PC-3 (cell line): Measurements from ENCODE around the gene C6orf136. TPM values are rescaled to one million over a fixed set of nuclear protein-coding genes. Genes with fewer than 3 reads are reported as not detected.
"Not testable (repeated sequence)": the region's sequence is repeated elsewhere in the genome, so short reads cannot be mapped to it uniquely, and the experiment has no call there.

Source experiments
- ATAC-seq: fragments of 200-7000 bp; cut with Tn5 transposase; 2 replicates; pipeline ENCODE4 v1.9.1; 2020; ENCODE audit warnings: mild to moderate bottlenecking, moderate library complexity
- BruUV-seq: library from RNA; stranded (reverse); fragments of 400-500 nt; replicated peaks from 2 replicates; lab custom pipeline; 2021; lab: Mats Ljungman, UMichigan
- CTCF ChIA-PET: fragments of 300-600 bp; sonication (Branson Sonifier 250); formaldehyde crosslinking; loops from one replicate; lab custom pipeline; 2022; ENCODE audit warnings: antibody characterized with exemption; lab: Charles Lee
- POLR2A ChIA-PET: fragments of 300-600 bp; sonication (Branson Sonifier 250); formaldehyde crosslinking; loops from one replicate; lab custom pipeline; 2022; ENCODE audit warnings: antibody characterized with exemption; ENCODE audit not compliant: unreplicated experiment; lab: Charles Lee
- DNase-seq: peaks from one replicate; pipeline ENCODE4 v3.0.0-alpha.2; 2015
- H2AFZ ChIP-seq: fragments of 300-600 bp; sonication (generic); 2 replicates; pipeline ENCODE4 v1.6.0; 2016; ENCODE audit warnings: antibody characterized with exemption, low read length
- H3F3A ChIP-seq: fragments of 300-600 bp; sonication (generic); one replicate; pipeline ENCODE4 v1.6.0; 2017; ENCODE audit warnings: antibody characterized with exemption, low read length, control low read depth, mild to moderate bottlenecking; ENCODE audit not compliant: unreplicated experiment
- H3K27ac ChIP-seq: fragments of 300-600 bp; sonication (generic); 2 replicates; pipeline ENCODE4 v1.5.1; 2016; ENCODE audit warnings: mild to moderate bottlenecking, low read length
- H3K27me3 ChIP-seq: fragments of 300-600 bp; sonication (generic); 2 replicates; pipeline ENCODE4 v1.6.1; 2016; ENCODE audit warnings: low read length, mixed read lengths
- H3K36me3 ChIP-seq: fragments of 300-600 bp; sonication (generic); 2 replicates; pipeline ENCODE4 v1.6.1; 2016; ENCODE audit warnings: low read depth, mixed run types, low read length, mixed read lengths
- H3K4me1 ChIP-seq: fragments of 300-600 bp; sonication (generic); 2 replicates; pipeline ENCODE4 v1.5.1; 2016; ENCODE audit warnings: low read length; ENCODE audit not compliant: insufficient read depth
- H3K4me2 ChIP-seq: fragments of 300-600 bp; sonication (generic); 2 replicates; pipeline ENCODE4 v1.6.0; 2016; ENCODE audit warnings: low read length
- H3K4me3 ChIP-seq: fragments of 300-600 bp; sonication (generic); 2 replicates; pipeline ENCODE4 v1.5.1; 2016; ENCODE audit warnings: mild to moderate bottlenecking, low read length, mixed read lengths
- H3K79me2 ChIP-seq: fragments of 300-600 bp; sonication (generic); 2 replicates; pipeline ENCODE4 v1.6.1; 2017; ENCODE audit warnings: low read length, mixed read lengths
- H3K9ac ChIP-seq: fragments of 300-600 bp; sonication (generic); 2 replicates; pipeline ENCODE4 v1.6.0; 2016; ENCODE audit warnings: mild to moderate bottlenecking, low read length
- H3K9me2 ChIP-seq: fragments of 300-600 bp; sonication (generic); replicated peaks from 2 replicates; pipeline ENCODE4 v1.6.1; 2016; ENCODE audit warnings: mixed run types, low read length, mixed read lengths
- H3K9me3 ChIP-seq: fragments of 300-600 bp; sonication (generic); 2 replicates; pipeline ENCODE4 v1.6.1; 2016; ENCODE audit warnings: low read length, mixed read lengths
- H4K20me1 ChIP-seq: fragments of 300-600 bp; sonication (generic); 2 replicates; pipeline ENCODE4 v1.6.1; 2016; ENCODE audit warnings: low read length, mixed read lengths
- CTCF ChIP-seq: fragments of 300-600 bp; sonication (generic); conservative IDR thresholded peaks from 2 replicates; pipeline ENCODE4 v1.5.1; 2017; ENCODE audit warnings: antibody characterized with exemption, low read depth, mild to moderate bottlenecking, low read length
- EZH2 ChIP-seq: fragments of 300-600 bp; sonication (generic); IDR thresholded peaks from one replicate; pipeline ENCODE4 v1.6.1; 2017; ENCODE audit warnings: antibody characterized with exemption, mild to moderate bottlenecking, low read length; ENCODE audit not compliant: unreplicated experiment
- EZH2phosphoT487 ChIP-seq: fragments of 300-600 bp; sonication (generic); IDR thresholded peaks from 2 replicates; pipeline ENCODE4 v1.6.1; 2018; ENCODE audit warnings: mild to moderate bottlenecking, antibody characterized with exemption, low read length, borderline replicate concordance
- intact Hi-C: fragments of 100-400 bp; cut with micrococcal nuclease; formaldehyde crosslinking; loops from 2 replicates; pipeline ENCODE4 v1.9.0; 2023
- total RNA-seq: library from RNA; depleted of rRNA; stranded (reverse); fragments of >200 nt; gene quantifications from 2 replicates; pipeline ENCODE4 v1.2.3, GENCODE V29; 2014

C6orf136 gene
- total RNA-seq, 1 experiment from 2014 or later = 18.7 TPM

GRCh38 chr6:30656513-30656912, 9.6 kb downstream of the C6orf136 start:
- no TSS peak for BruUV-seq
- Histone ChIP-seq H3K4me2 (no peak overlapping the region), H3K4me1 (no peaks in the 10 kb centered on the region), H3K9ac (no peak overlapping the region), H2AFZ (no peak overlapping the region), H3K4me3 (no peak overlapping the region), H3K9me2 (no peaks in the 10 kb centered on the region), H3F3A (no peaks in the 10 kb centered on the region), H3K36me3 (peaks cover 42% of the 10 kb centered on the region), H3K27ac (no peak overlapping the region), H3K79me2 (no peaks in the 10 kb centered on the region), H4K20me1 (no peaks in the 10 kb centered on the region), H3K27me3 (no peaks in the 10 kb centered on the region), H3K9me3 (no peaks in the 10 kb centered on the region)
- intact Hi-C loops = no loop called here
- ChIA-PET POLR2A (no interaction called here), CTCF (no interaction called here)
- ATAC-seq (no peak), DNase-seq (no peak)
- TF ChIP-seq EZH2 (no peak), CTCF (no peak), EZH2phosphoT487 (no peak)

- H3K4me3 ChIP-seq = no peak overlapping the region
- no peaks in the 10 kb centered on the region for H3K4me1 ChIP-seq
- H3K79me2 ChIP-seq = no peaks in the 10 kb centered on the region
- H3K27ac ChIP-seq = no peak overlapping the region
- no peaks in the 10 kb centered on the region for H3K27me3 ChIP-seq
- no peak overlapping the region for H3K4me2 ChIP-seq
- BruUV-seq = no TSS peak
- intact Hi-C loops = no loop called here
- no peak for DNase-seq
- CTCF ChIA-PET = no interaction called here
- no peak for ATAC-seq
- H3F3A ChIP-seq = no peaks in the 10 kb centered on the region
- peaks cover 45% of the 10 kb centered on the region for H3K36me3 ChIP-seq
- no peak overlapping the region for H2AFZ ChIP-seq
- no peak overlapping the region for H3K9ac ChIP-seq
- no peaks in the 10 kb centered on the region for H3K9me3 ChIP-seq
- H4K20me1 ChIP-seq = no peaks in the 10 kb centered on the region
- POLR2A ChIA-PET = no interaction called here
- TF ChIP-seq EZH2phosphoT487 (no peak), EZH2 (no peak)
- H3K9me2 ChIP-seq = no peaks in the 10 kb centered on the region
These were observed 10.5 kb downstream of the C6orf136 start for GRCh38 chr6:30657454-30657853.

- H3K9me3 ChIP-seq, intact Hi-C loops, H3K27ac ChIP-seq, H2AFZ ChIP-seq, POLR2A ChIA-PET, H3K27me3 ChIP-seq, H3K4me1 ChIP-seq, H3K79me2 ChIP-seq, H3K9ac ChIP-seq, H3K9me2 ChIP-seq, DNase-seq, BruUV-seq, H3K4me2 ChIP-seq, H3K4me3 ChIP-seq, CTCF ChIA-PET, H4K20me1 ChIP-seq, H3F3A ChIP-seq, ATAC-seq: not testable (repeated sequence)
- peaks cover 45% of the 10 kb centered on the region for H3K36me3 ChIP-seq
These were observed 11.0 kb downstream of the C6orf136 start for GRCh38 chr6:30657922-30658321.
